T-helper 17 cell (primary cell): ENCODE measurements around the gene OR52K1. TPM values are rescaled to one million over a fixed set of nuclear protein-coding genes. Genes with fewer than 3 reads are reported as not detected.

ENCODE experiments used
- total RNA-seq, 4 donors: library from RNA in 2 of 4; stranded (reverse) in 2 of 4; gene quantifications; one replicate each; pipeline ENCODE4 v1.2.3 and lab custom pipeline; 2022 to 2026

Gene OR52K1
- total RNA-seq, 2 donors from 2014 or later, result not detected

Other genes starting within 250 kb of the OR52K1 start
- not detected for gene OR52B4, start 114.3 kb upstream of the OR52K1 start, total RNA-seq
- gene TRIM21, start 88.9 kb upstream of the OR52K1 start, total RNA-seq, result 10 to 100 TPM; 17.2 to 21.2 TPM
- gene OR52K2, start 33.4 kb upstream of the OR52K1 start, total RNA-seq, result not detected
- not detected for gene OR52M1, start 62.5 kb downstream of the OR52K1 start, total RNA-seq
- not detected for gene OR52I2, start 99.1 kb downstream of the OR52K1 start, total RNA-seq
- not detected for gene OR52I1, start 111.4 kb downstream of the OR52K1 start, total RNA-seq
- 1 to 10 TPM; 6.1 TPM for gene TRIM68, start 125.6 kb downstream of the OR52K1 start, total RNA-seq
- not detected for gene OR51D1, start 154.8 kb downstream of the OR52K1 start, total RNA-seq
- not detected for gene OR51E1, start 161.3 kb downstream of the OR52K1 start, total RNA-seq
- not detected for gene OR51E2, start 215.2 kb downstream of the OR52K1 start, total RNA-seq
- gene MMP26, start 222.1 kb downstream of the OR52K1 start, total RNA-seq, result not detected